NK-92 (cell line): ENCODE data around the gene ODAD4.

Experiments
- DNase-seq: peaks from one replicate; lab custom pipeline; 2025; ENCODE audit not compliant: unreplicated experiment; lab: John Stamatoyannopoulos, UW

ODAD4 gene

DNA sequence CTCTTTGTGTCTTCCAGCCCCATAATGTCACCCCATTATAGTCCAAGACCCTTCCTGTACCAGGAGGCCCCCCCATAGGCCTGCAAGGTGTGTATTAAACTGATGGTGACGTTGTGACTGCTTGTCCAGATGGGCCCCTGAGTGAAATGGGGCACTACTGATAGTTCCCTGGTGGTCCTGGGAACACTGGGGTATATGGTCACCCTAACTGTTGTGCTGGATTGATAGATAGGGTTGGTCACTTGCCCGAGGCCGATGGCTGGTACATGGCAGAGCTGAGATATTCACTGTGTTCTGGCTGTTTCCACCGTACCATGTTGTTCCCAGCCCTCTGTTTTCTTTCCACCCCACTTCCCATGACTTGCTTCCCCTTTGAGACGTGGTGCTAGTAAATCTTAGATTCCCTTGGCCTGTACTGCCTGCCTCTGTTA lies 40.5 kb downstream of the ODAD4 start:
- DNase-seq = no peak

DNA sequence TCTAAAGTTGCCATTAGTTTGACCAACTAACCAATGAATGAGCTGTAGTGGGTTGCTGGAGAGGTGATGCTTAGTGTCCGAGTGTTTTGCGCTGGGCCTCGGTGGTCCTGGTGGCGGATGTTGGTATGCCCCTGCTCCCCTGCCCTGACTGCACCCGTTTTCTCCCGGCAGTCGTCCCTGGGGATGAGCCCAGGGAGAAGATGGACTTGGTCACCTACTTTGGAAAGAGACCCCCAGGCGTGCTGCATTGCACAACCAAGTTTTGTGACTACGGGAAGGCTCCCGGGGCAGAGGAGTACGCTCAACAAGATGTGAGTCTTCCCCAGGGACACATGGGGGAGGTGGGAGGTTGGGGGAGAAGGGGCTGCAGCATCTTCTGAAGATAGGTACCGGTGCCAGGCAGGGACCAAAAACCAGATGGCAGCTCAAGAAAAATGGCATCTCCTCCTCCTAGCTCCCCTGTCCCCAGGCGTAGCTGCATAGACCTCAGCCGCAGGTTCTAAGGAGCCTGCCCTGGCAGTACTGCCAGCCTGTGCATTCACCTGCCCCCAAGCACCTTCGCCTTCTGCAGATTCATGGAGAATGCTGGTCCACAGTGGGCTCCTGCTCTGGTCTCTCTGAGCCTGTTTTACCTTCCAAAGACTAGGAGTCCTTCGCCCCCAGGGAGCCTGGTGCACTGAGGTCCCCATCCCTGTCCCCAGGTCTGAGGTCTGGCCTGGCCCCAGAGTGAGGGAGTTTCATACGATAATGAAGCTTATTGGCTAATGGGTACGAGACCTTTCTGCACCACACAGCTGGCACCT lies 41.5 kb downstream of the ODAD4 start:
- no peak for DNase-seq

DNA sequence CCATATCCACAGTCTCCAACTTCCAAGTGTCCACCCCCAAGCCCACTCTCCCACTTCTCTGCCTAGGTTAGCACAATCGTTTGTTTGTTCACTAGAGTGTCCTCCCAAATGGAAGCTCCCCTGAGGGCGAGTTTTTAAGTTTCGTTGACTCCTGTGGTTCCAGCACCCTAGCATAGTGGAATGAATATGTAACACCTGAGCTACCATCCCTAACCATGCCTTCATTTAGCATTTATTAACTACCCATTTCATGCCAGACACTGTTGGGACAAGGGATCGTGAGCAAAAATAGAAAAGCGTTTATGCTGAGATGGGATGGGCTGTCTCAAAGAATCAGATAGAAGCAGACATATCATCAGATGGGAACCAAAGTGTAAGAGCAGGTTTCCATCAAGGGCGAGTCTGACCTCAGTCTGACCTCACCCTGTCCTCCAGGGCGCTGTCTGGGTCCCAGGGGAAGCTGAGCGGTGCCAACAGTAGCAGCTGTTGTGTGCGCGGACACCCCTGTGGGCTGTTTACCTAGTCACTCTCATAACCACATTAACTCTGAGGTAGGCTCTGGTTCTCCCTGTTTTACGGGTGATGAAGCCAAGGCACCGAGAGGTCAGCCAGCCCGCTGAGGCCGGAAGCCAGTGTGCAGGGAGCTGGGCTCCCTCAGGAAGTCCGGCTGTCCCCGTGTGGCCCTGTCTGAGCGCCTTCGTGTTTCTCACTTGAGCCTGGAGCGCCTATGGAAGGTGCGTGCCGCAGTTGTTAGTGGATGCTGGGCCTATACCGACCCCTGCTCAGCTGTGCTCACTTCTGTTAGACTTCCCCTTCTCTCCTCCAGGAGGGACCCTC lies 42.4 kb downstream of the ODAD4 start:
- DNase-seq = no peak

DNA sequence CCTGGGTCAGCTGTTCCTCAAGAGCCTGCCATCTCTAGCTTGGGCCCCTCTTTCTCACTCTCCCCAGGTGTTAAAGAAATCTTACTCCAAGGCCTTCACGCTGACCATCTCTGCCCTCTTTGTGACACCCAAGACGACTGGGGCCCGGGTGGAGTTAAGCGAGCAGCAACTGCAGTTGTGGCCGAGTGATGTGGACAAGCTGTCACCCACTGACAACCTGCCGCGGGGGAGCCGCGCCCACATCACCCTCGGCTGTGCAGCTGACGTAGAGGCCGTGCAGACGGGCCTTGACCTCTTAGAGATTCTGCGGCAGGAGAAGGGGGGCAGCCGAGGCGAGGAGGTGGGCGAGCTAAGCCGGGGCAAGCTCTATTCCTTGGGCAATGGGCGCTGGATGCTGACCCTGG lies 43.0 kb downstream of the ODAD4 start:
- no peak for DNase-seq

DNA sequence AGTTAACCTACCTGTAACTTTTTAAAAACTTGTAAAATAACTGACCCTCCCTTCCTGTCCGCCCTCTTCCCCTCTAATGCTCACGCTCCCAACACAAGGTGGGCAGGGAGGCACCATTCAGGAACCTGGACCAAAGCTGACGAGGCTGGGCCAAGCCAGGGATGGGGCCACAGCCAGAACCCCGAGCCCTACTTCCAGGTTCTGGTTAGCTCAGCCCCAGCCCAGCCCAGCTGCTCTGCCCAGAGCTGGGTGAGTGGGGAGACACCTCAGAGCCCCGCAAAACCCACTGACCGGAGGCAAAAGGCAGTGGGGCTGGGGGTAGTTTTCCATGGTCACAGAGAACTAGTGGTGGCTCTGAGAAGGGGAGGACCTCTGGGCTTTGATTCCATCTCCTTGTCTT lies 43.6 kb downstream of the ODAD4 start:
- DNase-seq = no peak

DNA sequence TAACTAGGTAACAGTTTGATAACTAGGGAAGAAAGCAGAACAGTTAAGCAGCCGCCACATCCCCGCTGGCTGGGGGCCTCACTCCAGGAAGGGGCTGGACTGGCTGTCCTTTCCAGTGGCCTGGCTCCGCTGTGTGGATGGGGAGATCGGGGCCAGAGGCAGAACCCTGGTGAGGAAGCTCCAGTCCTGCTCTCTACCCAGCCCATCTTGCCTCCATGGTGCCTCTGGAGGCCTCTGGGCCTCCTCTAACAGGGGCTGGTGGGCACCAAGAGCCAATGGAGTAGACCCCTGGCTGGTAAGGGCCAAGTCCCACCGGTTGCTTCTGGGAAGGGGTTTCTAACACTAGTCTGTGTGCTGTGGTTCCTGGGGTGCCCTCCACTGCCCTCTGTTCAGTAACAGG lies 44.2 kb downstream of the ODAD4 start:
- DNase-seq = no peak

DNA sequence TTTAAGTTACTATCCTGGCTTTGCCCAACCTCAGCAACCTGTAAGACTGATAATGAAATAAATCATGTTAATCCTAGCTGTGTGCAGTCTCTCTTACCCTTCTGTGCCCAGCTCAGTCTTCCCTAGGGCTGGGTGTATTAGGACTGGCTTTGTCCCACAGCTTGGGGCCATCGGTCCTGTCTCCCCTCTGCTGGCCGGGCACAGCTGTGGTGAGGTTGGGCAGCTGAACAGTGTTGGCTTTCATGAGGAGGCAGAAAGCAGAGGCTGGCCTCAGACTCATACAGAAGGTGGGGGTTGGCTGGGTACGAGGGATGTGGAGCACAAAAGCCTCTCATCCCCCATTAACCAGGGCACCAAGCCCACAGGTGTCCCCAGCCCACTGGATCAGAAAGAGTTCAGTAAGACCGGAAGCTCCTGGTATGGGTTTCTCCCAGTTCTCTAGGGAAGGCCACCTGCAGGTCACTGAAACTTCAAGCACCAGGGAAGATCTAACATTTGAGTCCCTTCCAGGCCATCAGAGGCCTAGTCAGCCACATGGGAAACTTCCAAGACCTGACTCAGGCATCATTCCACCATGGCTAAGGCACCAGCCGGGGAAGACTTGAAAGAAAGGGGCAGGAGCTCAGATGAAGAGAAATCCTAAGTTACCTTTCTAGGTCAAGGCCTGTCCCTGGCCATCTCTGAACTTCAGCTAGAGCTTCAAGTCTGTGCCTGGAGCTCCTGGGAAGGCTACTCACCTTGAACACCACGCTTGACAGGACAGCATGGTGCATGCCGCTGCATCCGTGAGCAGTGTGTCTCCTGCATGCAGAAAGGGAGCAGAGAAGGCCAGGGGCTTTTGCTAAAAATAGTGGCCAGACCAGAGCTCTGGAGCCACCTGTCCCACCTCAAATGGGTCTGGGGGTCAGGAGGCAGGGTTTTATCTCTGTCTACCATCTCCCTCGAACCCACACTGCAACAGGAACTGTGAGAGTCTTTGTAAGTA lies 45.0 kb downstream of the ODAD4 start:
- DNase-seq = no peak

DNA sequence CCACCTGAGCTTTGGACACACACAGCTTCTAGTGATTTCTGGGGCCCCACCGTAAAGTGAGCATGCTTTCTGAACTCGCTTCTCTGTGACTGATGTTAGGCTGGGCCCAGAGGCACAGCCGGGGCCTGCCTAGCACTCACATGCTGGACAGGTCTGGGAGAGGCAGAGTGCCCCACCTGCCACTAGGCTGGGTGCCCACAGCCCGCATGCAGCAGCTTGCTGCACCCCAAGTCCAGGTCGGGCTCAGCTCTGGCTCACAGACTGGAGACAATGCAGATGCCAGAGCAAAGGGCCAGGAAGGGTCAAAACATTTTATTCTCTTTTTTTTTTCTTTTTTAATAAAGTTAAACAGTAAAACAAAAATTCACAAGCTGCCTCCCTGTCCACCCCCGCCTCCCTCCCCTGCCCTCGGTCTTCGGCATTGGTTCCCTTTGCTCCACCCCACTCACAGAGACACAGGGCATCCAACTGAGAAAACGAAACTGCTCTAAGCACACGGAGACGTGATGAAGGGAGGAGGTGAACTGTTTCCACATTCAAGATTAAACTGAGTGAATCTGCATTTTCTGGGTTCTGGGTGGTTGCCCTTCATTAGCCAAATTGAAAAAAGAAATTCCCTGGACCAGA lies 45.8 kb downstream of the ODAD4 start:
- DNase-seq = no peak

DNA sequence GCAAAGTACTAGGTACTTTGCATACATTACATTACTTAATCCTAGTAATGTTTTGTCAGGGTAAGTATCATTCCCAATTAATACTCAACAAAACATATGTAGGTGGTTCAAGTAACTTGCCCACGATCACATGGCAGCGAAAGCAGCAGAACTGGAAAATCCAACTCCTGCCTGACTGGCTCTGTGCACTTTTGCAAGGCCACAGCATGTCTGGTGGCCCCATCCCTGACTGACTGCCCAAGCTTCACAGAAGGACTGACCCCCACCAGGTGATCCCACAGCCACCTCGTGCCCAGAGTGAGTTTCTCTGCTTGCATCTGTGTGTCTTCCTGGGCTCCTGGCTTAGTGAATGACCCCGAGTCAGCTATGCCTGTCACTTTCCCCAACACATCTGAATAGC lies 47.6 kb downstream of the ODAD4 start:
- no peak for DNase-seq

DNA sequence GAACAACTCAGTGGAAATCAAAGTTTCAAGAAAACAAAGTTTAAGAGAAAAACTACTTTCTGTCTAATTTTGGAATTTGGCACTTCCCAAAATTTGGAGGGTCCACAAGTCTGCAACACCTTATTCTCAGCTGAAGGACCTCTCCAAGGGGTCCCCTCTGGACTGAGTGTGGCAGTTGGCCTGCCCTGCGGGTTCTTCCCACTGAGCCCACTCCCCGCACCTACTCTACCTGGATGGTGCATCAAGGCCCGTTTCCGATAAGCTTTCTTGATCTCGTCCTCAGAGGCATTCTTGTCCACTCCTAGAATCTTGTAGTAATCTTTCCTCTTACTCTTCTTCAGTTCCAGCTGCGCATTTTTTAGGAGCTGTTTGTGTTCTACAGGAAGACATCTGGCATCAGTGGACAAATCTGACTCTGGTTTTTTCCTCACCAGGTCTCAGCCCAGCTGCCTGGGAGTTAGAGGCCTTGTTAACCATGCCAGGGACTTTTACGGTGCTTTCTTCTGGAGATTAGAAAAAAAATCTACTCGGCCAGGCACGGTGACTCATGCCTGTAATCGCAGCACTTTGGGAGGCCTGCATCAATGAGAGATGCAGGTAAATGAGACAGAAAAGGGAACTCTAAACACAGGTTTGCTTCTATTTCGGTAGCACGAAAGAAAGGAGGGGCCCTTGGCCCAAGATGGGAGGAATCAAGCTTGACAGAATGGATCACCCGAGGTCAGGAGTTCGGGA lies 51.8 kb downstream of the ODAD4 start:
- DNase-seq = no peak

DNA sequence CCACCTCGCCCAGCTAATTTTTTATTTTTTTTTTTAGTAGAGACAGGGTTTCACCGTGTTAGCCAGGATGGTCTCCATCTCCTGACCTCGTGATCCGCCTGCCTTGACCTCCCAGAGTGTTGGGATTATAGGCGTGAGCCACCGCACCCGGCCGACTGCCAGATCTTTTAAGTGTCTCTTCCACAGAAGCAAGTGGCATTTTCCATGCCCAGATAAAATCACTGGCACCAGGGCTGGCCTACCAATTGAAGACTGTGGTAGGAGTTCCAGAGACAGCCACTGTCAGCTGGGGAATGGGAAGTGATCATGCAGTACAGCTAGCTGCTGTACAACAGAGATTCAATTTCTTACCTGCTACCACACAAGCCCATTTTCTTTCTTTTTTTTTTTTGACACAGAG lies 54.0 kb downstream of the ODAD4 start:
- no peak for DNase-seq

DNA sequence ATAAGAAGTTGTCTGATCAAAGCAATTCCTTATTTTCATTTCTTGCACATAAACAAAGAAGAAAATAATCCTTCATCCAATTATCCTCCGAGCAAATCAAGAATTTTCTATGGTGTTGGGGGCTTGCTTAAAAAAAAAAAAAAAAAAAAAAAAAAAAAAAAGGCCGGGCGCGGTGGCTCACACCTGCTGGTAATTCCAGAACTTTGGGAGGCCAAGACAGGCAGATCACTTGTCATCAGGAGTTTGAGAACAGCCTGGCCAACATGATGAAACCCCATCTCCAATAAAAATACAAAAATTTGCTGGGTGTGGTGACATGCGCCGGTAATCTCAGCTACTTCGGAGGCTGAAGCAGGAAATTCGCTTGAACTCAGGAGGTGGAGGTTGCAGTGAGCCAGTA lies 55.5 kb downstream of the ODAD4 start:
- DNase-seq = no peak

DNA sequence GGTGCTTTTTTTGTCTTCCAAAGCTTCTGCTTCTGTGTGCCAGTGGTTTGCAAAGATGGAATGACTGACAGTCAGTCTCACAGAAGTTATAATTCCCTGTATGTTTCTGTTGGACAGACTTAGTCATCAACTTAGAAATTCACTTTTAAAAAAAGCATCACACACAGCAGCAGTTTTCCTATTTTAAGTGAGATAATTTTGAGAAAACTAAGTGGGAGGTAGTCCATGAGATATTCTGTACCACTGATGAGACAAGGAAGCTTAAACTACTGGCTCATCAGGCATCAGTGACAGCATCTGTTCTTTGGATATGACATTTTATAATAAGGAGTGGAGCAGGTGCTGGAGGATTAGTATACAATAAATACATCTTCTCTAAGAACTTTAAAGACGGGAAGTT lies 56.2 kb downstream of the ODAD4 start:
- no peak for DNase-seq

DNA sequence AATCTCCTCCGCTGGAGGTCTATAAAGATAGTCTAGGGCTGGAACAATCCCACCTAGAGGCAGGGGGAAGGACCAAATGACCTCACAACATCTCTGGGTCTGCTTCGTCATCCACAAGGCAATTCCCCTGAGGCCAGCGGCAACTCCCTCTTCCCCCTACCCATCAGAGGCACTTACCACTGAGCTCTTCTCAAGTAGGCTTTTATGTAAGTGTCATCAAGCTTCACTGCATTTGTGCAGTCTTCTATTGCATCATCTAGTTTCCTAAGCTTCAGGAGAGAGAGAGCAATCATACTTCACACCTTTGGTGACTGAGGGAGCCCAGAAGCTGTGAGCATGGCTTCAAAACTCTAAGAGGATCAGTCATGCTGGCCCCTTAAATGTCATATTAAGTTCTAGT lies 57.2 kb downstream of the ODAD4 start:
- no peak for DNase-seq

DNA sequence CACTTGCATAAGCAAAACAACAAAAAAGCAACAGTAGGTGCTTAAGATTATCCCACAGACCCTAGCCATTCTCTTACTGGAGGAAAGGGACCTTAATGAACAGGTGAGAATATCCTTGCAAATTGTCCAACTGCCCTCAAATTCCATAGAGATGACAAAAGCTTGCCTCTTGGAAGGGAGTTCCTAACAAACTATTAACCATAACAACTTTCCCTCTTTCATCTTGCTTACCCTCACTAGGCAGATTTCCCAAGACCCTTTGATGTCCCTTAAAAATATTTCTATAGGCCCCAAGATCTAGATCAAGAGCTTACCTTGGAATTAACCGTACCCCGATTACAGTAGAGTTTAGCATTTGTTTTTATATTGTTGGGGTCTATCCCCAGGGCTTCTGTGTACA lies 58.0 kb downstream of the ODAD4 start:
- no peak for DNase-seq

DNA sequence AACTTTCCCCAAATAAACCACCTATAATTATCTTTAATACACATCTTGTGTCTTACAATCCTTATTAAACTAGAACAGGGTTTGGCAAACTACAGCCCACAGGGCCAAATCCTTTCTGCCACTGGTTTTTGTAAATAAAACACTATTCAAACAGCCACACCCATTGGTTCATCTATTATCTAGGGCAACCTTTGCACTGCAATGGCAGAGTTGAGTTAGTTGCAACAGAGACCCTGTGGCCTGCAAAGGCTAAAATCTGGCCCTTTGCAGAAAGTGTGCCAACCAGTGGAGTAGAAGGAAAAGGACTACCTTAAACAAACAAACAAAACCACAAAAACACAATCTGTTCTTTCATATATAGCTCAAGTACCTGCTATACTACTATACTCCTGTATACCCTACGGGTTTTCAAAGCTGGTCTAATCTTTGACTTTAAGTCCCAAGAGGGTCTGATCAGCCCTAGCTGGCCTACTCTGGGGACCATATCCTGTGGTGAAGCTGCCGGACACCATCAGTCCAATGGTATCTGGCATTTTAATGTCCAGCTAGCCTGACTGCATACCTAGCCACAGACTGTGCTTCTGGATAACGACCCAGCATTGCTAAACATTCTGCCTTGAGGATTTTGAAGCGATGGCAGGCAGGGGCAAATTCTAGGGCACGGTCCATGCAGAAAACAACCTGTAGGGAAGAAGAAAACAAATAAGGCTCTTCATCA lies 59.4 kb downstream of the ODAD4 start:
- no peak for DNase-seq

DNA sequence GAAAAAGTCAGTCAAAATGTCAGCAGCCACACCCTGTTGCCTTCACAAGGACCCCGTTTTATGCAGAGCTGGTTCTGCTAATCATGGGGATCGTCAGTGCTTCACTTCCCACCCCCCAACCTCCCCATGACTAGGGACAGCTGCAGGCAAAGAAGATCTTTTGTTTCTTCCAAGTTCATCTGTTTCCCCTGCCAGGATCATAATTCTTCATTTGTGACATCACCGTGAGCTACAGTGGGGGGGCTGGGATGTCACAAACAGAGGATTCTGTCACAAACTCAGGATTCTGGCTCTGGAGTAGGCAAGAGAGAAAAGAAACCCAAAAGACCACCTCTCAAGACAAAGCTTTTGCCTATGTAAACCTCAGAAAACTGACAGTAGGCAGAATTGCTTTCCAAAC lies 62.2 kb downstream of the ODAD4 start:
- no peak for DNase-seq

DNA sequence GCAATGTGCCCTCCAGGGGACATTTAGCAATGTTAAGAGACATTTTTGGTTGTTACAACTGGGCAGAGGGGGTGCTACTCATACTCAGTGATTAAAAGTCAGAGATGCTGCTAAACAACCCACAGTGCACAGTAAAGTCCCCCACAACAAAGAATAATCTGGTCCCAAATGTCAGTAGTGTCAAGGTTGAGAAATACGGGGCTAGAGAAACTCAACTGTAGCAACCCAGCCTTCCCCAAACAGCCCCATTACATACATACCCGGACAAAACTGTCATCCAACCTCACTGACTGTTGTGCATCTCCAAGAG lies 66.4 kb downstream of the ODAD4 start:
- no peak for DNase-seq

DNA sequence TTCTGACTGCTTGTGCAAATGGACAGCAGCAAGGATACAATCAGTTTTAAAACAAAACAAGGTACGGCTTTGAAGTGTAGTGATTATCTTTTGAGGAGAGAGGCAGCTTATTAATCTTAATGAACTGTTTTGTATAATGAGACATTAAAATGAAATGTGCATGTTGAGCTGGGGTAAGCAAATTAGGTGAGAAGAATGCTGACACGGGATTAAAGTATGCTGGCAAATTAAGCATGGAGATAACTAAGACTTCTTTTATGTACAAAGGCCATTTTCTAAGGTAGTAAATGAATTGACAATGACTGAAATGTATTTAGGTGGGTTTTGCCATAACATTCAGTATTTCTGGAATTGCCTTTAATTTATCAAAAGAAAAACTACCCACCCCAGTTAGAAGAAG lies 68.1 kb downstream of the ODAD4 start:
- no peak for DNase-seq
